Hepatocyte (in vitro differentiated cells): ENCODE measurements around the gene RBM18. TPM values are rescaled to one million over a fixed set of nuclear protein-coding genes. Genes with fewer than 3 reads are reported as not detected.

Experiments
- DNase-seq: peaks from one replicate; pipeline ENCODE4 v3.0.0-alpha.2; 2016; ENCODE audit warnings: low spot score
- H2AFZ ChIP-seq: fragments of 200-600 bp; sonication (generic); 2 replicates; pipeline ENCODE4 v1.6.0; 2016; ENCODE audit warnings: antibody characterized with exemption, mild to moderate bottlenecking
- H3K27ac ChIP-seq: fragments of 200-600 bp; sonication (generic); 2 replicates; pipeline ENCODE4 v1.5.1; 2016; ENCODE audit warnings: mild to moderate bottlenecking
- H3K27me3 ChIP-seq: fragments of 200-600 bp; sonication (generic); 2 replicates; pipeline ENCODE4 v1.6.1; 2016
- H3K36me3 ChIP-seq: fragments of 200-600 bp; sonication (generic); replicated peaks from 2 replicates; pipeline ENCODE4 v1.5.1; 2016; ENCODE audit warnings: low read depth; ENCODE audit not compliant: insufficient read depth
- H3K4me1 ChIP-seq: fragments of 200-600 bp; sonication (generic); 2 replicates; pipeline ENCODE4 v1.5.1; 2016; ENCODE audit warnings: mild to moderate bottlenecking, moderate library complexity; ENCODE audit not compliant: insufficient read depth
- H3K4me2 ChIP-seq: fragments of 200-600 bp; sonication (generic); 2 replicates; pipeline ENCODE4 v1.6.0; 2016
- H3K4me3 ChIP-seq: fragments of 200-600 bp; sonication (generic); 2 replicates; pipeline ENCODE4 v1.5.1; 2016; ENCODE audit warnings: mild to moderate bottlenecking
- H3K79me2 ChIP-seq: fragments of 200-600 bp; sonication (generic); 2 replicates; pipeline ENCODE4 v1.6.0; 2017; ENCODE audit warnings: mild to moderate bottlenecking
- H3K9me2 ChIP-seq: fragments of 200-600 bp; sonication (generic); replicated peaks from 2 replicates; pipeline ENCODE4 v1.6.0; 2017; ENCODE audit warnings: mild to moderate bottlenecking; ENCODE audit not compliant: insufficient read depth
- H3K9me3 ChIP-seq: fragments of 200-600 bp; sonication (generic); 2 replicates; pipeline ENCODE4 v1.5.1; 2016; ENCODE audit warnings: low read depth, mild to moderate bottlenecking
- H4K20me1 ChIP-seq: fragments of 200-600 bp; sonication (generic); 2 replicates; pipeline ENCODE4 v1.6.0; 2016; ENCODE audit warnings: mild to moderate bottlenecking; ENCODE audit not compliant: insufficient read depth, poor library complexity, severe bottlenecking
- EZH2 ChIP-seq: fragments of 200-600 bp; sonication (generic); IDR thresholded peaks from 2 replicates; pipeline ENCODE4 v1.6.1; 2016; ENCODE audit warnings: antibody characterized with exemption, mild to moderate bottlenecking, borderline replicate concordance
- EZH2phosphoT487 ChIP-seq: fragments of 200-600 bp; sonication (generic); IDR thresholded peaks from one replicate; pipeline ENCODE4 v1.6.1; 2018; ENCODE audit warnings: antibody characterized with exemption, mild to moderate bottlenecking, low read depth, moderate library complexity; ENCODE audit not compliant: unreplicated experiment, severe bottlenecking
- WGBS: methylation state at CpG from one replicate; pipeline ENCODE4 v1.1.6; 2016; ENCODE audit warnings: low lambda C conversion rate; ENCODE audit errors: missing lambda C conversion rate; 5-methylcytosine and 5-hydroxymethylcytosine counted together
- polyA plus RNA-seq: library from polyadenylated mRNA; unstranded; fragments of >200 nt; fragmentation: Nextera tagmentation; extraction: Ambion mirVana; gene quantifications from 2 replicates; pipeline ENCODE4 v1.2.1, GENCODE V29; 2016
- total RNA-seq: library from RNA; depleted of rRNA; stranded (reverse); fragments of >200 nt; gene quantifications from 2 replicates; pipeline ENCODE4 v1.2.3, GENCODE V29; 2014
- TF ChIP-seq, protein P1 (sequence below): fragments of 200-600 bp; sonication (generic); IDR thresholded peaks from 2 replicates; pipeline ENCODE4 v1.5.1; 2016; ENCODE audit warnings: antibody characterized with exemption, mild to moderate bottlenecking; ENCODE audit not compliant: poor library complexity

Gene RBM18
- total and polyA plus RNA-seq, 2 experiments from 2014 or later = 15.9 to 22.0 TPM

GRCh38 chr9:122252796-122253195 is 11.8 kb downstream of the RBM18 start:
- peaks cover 13% of the 10 kb centered on the region for H3K79me2 ChIP-seq
- TF ChIP-seq EZH2 (no peak), EZH2phosphoT487 (no peak)
- TF ChIP-seq, protein P1, sequence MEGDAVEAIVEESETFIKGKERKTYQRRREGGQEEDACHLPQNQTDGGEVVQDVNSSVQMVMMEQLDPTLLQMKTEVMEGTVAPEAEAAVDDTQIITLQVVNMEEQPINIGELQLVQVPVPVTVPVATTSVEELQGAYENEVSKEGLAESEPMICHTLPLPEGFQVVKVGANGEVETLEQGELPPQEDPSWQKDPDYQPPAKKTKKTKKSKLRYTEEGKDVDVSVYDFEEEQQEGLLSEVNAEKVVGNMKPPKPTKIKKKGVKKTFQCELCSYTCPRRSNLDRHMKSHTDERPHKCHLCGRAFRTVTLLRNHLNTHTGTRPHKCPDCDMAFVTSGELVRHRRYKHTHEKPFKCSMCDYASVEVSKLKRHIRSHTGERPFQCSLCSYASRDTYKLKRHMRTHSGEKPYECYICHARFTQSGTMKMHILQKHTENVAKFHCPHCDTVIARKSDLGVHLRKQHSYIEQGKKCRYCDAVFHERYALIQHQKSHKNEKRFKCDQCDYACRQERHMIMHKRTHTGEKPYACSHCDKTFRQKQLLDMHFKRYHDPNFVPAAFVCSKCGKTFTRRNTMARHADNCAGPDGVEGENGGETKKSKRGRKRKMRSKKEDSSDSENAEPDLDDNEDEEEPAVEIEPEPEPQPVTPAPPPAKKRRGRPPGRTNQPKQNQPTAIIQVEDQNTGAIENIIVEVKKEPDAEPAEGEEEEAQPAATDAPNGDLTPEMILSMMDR = no peak
- no peaks in the 10 kb centered on the region for H3K4me1 ChIP-seq
- DNase-seq = no peak
- 74% methylated on average over 5 of the region's 5 CpGs for WGBS
- H3K27ac ChIP-seq = no peak overlapping the region
- H3K4me3 ChIP-seq = no peak overlapping the region
- no peaks in the 10 kb centered on the region for H3K9me2 ChIP-seq
- no peak overlapping the region for H3K4me2 ChIP-seq
- no peak overlapping the region for H2AFZ ChIP-seq
- H3K27me3 ChIP-seq = no peaks in the 10 kb centered on the region
- peaks cover 9% of the 10 kb centered on the region for H4K20me1 ChIP-seq
- H3K9me3 ChIP-seq = no peaks in the 10 kb centered on the region
- H3K36me3 ChIP-seq = no peaks in the 10 kb centered on the region

GRCh38 chr9:122251351-122251750 is 13.3 kb downstream of the RBM18 start:
- Histone ChIP-seq H3K27me3 (no peaks in the 10 kb centered on the region), H3K9me2 (no peaks in the 10 kb centered on the region), H3K79me2 (peaks cover 7% of the 10 kb centered on the region), H3K27ac (no peak overlapping the region), H3K9me3 (no peaks in the 10 kb centered on the region), H3K36me3 (no peaks in the 10 kb centered on the region), H3K4me3 (no peak overlapping the region), H3K4me2 (no peak overlapping the region), H3K4me1 (no peaks in the 10 kb centered on the region), H2AFZ (no peak overlapping the region), H4K20me1 (peaks cover 4% of the 10 kb centered on the region)
- no peak for TF ChIP-seq EZH2phosphoT487
- TF ChIP-seq EZH2 = no peak
- TF ChIP-seq, protein P1 = no peak
- no peak for DNase-seq
- 100% methylated on average over 2 of the region's 2 CpGs for WGBS

DNA sequence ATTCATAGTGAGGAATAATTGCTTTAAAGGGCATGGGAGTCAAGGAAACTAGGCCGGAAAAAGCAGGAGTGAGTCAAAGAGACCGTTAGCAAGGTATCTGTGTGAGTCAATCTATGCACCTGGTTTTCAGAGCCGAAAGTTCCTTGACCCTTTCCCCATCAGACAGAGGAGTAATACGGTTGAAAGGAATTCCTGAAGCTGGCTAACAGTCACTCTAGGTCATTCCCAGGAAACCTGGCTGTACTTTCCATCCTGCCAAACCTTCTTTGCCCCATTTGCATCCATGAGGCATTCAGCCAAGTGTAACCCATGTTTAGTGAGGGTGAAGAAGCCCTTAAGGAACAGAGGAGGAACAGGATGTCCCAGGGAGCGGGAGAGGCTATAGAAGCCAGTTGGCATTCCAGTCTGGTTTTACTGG is 16.2 kb downstream of the RBM18 start:
- H3K27ac ChIP-seq = no peak overlapping the region
- no peaks in the 10 kb centered on the region for H3K9me3 ChIP-seq
- DNase-seq = no peak
- H3K4me3 ChIP-seq = no peak overlapping the region
- 86% methylated on average over 5 of the region's 5 CpGs for WGBS
- H3K9me2 ChIP-seq = no peaks in the 10 kb centered on the region
- no peak overlapping the region for H2AFZ ChIP-seq
- no peak overlapping the region for H3K4me2 ChIP-seq
- no peaks in the 10 kb centered on the region for H3K4me1 ChIP-seq
- TF ChIP-seq EZH2 (no peak), EZH2phosphoT487 (no peak)
- TF ChIP-seq, protein P1 = no peak
- no peaks in the 10 kb centered on the region for H3K27me3 ChIP-seq
- H3K36me3 ChIP-seq = no peaks in the 10 kb centered on the region
- H3K79me2 ChIP-seq = no peaks in the 10 kb centered on the region
- peaks cover 4% of the 10 kb centered on the region for H4K20me1 ChIP-seq

- TF ChIP-seq EZH2phosphoT487 (no peak), EZH2 (no peak)
- TF ChIP-seq, protein P1 = no peak
- no peak for DNase-seq
- 88% methylated on average over 3 of the region's 3 CpGs for WGBS
- Histone ChIP-seq H2AFZ (no peak overlapping the region), H3K27me3 (no peaks in the 10 kb centered on the region), H4K20me1 (no peaks in the 10 kb centered on the region), H3K4me3 (no peak overlapping the region), H3K36me3 (no peaks in the 10 kb centered on the region), H3K4me1 (no peaks in the 10 kb centered on the region), H3K79me2 (no peaks in the 10 kb centered on the region), H3K9me2 (no peaks in the 10 kb centered on the region), H3K27ac (no peak overlapping the region), H3K9me3 (no peaks in the 10 kb centered on the region), H3K4me2 (no peak overlapping the region)
Measured at GRCh38 chr9:122246666-122247065, 18.0 kb downstream of the RBM18 start.
